ENCODE data around the gene NDOR1.

The NDOR1 gene

GRCh38 chr9:137199411-137200121, 5.9 kb upstream of the NDOR1 start:
- FAIRE-seq, result no peak

GRCh38 chr9:137200311-137201204, 4.9 kb upstream of the NDOR1 start, which contains the start of gene TPRN:
Gene TPRN, minus strand, starts transcription at chr9:137200741. Its CDS starts 30 bp downstream, at chr9:137200711.
- peak; percentile 93 for FAIRE-seq

- no peak for FAIRE-seq
These were observed 4.2 kb upstream of the NDOR1 start for GRCh38 chr9:137201205-137201868.

- FAIRE-seq, result no peak
These were observed 2.5 kb upstream of the NDOR1 start for GRCh38 chr9:137202966-137203365.

- FAIRE-seq, result no peak
These were observed 772 bp upstream of the NDOR1 start for GRCh38 chr9:137204731-137205125.

- FAIRE-seq, result no peak
These were observed 1.1 kb downstream of the NDOR1 start for GRCh38 chr9:137206602-137207001.

- no peak for FAIRE-seq
These were observed 6.0 kb downstream of the NDOR1 start for GRCh38 chr9:137211532-137211931.

GRCh38 chr9:137212520-137212919, 7.0 kb downstream of the NDOR1 start:
- no peak for FAIRE-seq

- no peak for FAIRE-seq
These were observed 7.9 kb downstream of the NDOR1 start for GRCh38 chr9:137213160-137214060.

GRCh38 chr9:137214620-137215019, 9.1 kb downstream of the NDOR1 start:
- FAIRE-seq, result no peak

GRCh38 chr9:137215196-137215986, 9.9 kb downstream of the NDOR1 start:
- no peak for FAIRE-seq

GRCh38 chr9:137216188-137216965, 10.9 kb downstream of the NDOR1 start:
- FAIRE-seq, result no peak

GRCh38 chr9:137217276-137218211, 12.0 kb downstream of the NDOR1 start:
- no peak for FAIRE-seq

- FAIRE-seq, result no peak
These were observed 12.8 kb downstream of the NDOR1 start for GRCh38 chr9:137218212-137218753.

GRCh38 chr9:137218754-137219271, 13.3 kb downstream of the NDOR1 start:
- FAIRE-seq, result no peak

GRCh38 chr9:137219757-137220316, 14.3 kb downstream of the NDOR1 start:
- FAIRE-seq, result no peak

- no peak for FAIRE-seq
These were observed 15.0 kb downstream of the NDOR1 start for GRCh38 chr9:137220317-137221094.

- FAIRE-seq, result no peak
These were observed 15.6 kb downstream of the NDOR1 start for GRCh38 chr9:137221095-137221505.

Measured in endometrium (tissue), 2 donors.